ENCODE data around the gene SPON1.

Gene SPON1

DNA sequence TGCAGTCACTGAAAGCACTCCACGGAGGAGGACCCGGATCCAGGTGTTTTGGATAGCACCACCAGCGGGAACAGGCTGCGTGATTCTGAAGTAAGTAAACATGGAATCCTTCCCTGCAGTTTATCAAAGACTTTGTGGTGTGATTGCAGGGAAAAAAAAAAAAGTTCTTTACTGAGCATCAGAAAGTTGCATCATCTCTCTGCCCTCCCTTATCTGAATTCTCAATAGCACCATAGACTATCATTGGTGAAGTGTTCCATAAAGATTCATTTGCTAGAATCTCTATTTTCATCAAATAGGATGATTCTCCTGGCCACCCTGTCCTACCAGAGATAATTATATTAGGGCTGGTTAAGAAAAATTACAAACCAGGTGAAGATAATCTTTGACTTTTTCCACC is 79.0 kb downstream of the SPON1 start:
- DNase-seq = no peak
- TF ChIP-seq, protein P1, sequence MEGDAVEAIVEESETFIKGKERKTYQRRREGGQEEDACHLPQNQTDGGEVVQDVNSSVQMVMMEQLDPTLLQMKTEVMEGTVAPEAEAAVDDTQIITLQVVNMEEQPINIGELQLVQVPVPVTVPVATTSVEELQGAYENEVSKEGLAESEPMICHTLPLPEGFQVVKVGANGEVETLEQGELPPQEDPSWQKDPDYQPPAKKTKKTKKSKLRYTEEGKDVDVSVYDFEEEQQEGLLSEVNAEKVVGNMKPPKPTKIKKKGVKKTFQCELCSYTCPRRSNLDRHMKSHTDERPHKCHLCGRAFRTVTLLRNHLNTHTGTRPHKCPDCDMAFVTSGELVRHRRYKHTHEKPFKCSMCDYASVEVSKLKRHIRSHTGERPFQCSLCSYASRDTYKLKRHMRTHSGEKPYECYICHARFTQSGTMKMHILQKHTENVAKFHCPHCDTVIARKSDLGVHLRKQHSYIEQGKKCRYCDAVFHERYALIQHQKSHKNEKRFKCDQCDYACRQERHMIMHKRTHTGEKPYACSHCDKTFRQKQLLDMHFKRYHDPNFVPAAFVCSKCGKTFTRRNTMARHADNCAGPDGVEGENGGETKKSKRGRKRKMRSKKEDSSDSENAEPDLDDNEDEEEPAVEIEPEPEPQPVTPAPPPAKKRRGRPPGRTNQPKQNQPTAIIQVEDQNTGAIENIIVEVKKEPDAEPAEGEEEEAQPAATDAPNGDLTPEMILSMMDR (IDR thresholded peaks at IDR 0.05; ENCODE audit: low read depth, low read length, missing control alignments) = no peak
- Histone ChIP-seq H3K27me3 (replicated peaks) (no peaks in the 10 kb centered on the region), H3K36me3 (replicated peaks) (no peaks in the 10 kb centered on the region), H3K27ac (no peak overlapping the region), H3K4me3 (ENCODE audit: low read depth, low read length) (no peak overlapping the region)
- in situ Hi-C loops (cut with HindIII; ENCODE audit: low pct_ligation_motif_present, low sequenced_read_pairs) = no loop called here

DNA sequence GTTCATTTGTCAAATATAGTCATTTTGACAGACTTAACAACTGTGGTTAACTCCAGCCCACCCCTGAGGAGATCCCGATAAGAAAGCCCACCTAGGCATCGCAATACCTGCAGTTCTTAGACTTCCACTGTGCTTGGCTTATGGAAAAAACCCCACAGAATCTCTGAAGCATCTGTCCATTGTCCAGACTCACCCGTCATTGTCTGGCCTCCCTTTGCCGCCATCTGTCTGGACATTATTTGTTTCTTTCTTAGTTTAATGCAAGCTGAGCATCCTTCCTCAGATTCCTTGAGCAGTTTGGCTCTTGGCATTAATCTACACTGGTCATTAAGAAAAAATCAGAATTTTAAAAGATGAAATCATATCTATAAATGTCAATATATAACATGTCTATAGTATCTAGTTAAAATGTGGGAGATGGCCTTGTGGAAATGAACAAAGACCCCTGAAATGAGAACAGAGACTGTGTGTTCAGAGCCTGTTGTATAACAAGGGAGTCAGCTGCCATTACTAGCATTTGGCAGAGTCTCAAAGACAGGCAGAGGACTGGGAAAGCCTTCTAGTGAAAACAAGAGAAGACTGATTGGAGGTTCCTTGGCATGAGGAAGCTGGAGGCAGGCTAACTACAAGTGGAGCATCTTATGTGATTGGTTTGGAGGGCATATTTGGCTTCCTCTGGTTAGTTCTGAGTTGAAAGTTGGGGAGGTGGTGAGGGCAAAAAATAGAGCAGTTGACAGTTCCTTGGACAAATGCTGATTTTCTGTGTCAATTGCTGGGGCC is 80.4 kb downstream of the SPON1 start:
- H3K27me3 ChIP-seq (replicated peaks) = no peaks in the 10 kb centered on the region
- TF ChIP-seq, protein P1 (IDR thresholded peaks at IDR 0.05; ENCODE audit: low read depth, low read length, missing control alignments) = no peak
- H3K36me3 ChIP-seq (replicated peaks) = no peaks in the 10 kb centered on the region
- in situ Hi-C loops (cut with HindIII; ENCODE audit: low pct_ligation_motif_present, low sequenced_read_pairs) = no loop called here
- no peak overlapping the region for H3K27ac ChIP-seq
- no peak overlapping the region for H3K4me3 ChIP-seq (ENCODE audit: low read depth, low read length)
- no peak for DNase-seq

DNA sequence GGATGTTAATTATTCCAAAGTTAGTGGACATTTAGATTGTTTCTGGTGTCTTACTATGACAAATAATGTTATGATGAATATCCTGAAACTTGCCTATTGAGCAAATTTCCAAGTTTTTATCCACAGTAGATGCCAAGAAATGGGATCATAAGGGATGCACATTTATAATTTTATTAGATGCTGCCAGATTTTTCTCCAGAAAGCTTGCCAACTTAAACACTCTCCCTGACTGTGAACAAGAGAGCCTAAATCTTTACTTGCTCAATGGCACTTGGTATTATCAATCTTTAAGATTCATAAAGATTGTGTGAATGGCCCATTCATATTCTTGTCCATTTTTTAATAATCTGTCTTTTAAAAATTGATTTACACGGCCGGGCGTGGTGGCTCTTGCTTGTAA is 82.4 kb downstream of the SPON1 start:
- no peaks in the 10 kb centered on the region for H3K36me3 ChIP-seq (replicated peaks)
- TF ChIP-seq, protein P1 (IDR thresholded peaks at IDR 0.05; ENCODE audit: low read depth, low read length, missing control alignments) = no peak
- no peak overlapping the region for H3K27ac ChIP-seq
- no peak for DNase-seq
- H3K4me3 ChIP-seq (ENCODE audit: low read depth, low read length) = no peak overlapping the region
- H3K27me3 ChIP-seq (replicated peaks) = no peaks in the 10 kb centered on the region
- in situ Hi-C loops (cut with HindIII; ENCODE audit: low pct_ligation_motif_present, low sequenced_read_pairs) = no loop called here

DNA sequence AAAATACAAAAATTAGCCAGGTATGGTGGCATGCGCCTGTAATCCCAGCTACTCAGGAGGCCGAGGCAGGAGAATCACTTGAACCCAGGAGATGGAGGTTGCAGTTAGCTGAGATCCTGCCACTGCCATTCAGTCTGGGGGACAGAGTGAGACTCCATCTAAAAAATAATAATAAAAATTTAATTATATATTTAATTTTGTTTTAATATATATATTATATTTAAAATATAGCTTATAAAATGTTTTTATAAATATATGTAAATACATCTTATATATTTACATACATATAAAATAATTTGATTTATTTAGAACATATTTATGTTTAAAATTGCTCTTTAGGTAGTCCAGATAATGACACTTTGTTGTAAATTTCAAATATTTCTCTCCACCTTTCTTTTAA is 82.9 kb downstream of the SPON1 start:
- TF ChIP-seq, protein P1 (IDR thresholded peaks at IDR 0.05; ENCODE audit: low read depth, low read length, missing control alignments) = no peak

DNA sequence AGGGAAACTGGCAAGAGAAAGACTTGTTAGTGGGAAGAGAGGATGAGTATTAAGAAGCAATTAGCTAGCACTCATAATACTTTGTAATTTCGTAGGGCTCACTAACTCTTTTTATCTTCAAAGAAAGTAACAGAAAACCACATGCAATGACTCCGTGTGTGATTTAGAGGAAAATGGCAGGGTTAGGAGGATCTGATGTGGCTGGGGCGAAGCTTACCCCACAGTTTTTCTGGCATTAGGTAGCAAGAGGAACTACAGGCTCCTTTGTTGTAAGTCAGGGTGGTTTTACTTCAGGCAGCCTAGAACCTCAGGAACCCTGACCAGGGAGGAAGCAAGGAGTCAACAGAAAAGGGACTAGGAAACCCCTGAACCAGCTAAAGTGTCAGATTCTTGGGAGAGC is 89.7 kb downstream of the SPON1 start:
- Histone ChIP-seq H3K27ac (no peak overlapping the region), H3K27me3 (replicated peaks) (no peaks in the 10 kb centered on the region), H3K36me3 (replicated peaks) (no peaks in the 10 kb centered on the region), H3K4me3 (ENCODE audit: low read depth, low read length) (no peak overlapping the region)
- DNase-seq = no peak
- in situ Hi-C loops (cut with HindIII; ENCODE audit: low pct_ligation_motif_present, low sequenced_read_pairs) = no loop called here
- TF ChIP-seq, protein P1 (IDR thresholded peaks at IDR 0.05; ENCODE audit: low read depth, low read length, missing control alignments) = no peak

More for the DNA sequence above, 82.9 kb downstream of the SPON1 start:
- no peak for DNase-seq
- Histone ChIP-seq H3K27me3 (replicated peaks) (no peaks in the 10 kb centered on the region), H3K36me3 (replicated peaks) (no peaks in the 10 kb centered on the region), H3K27ac (no peak overlapping the region), H3K4me3 (ENCODE audit: low read depth, low read length) (no peak overlapping the region)
- in situ Hi-C loops (cut with HindIII; ENCODE audit: low pct_ligation_motif_present, low sequenced_read_pairs) = no loop called here
